Tibial artery (tissue), 4 donors: Measurements from ENCODE around the gene P3H1.

Experiments
- DNase-seq, 2 donors: peaks; one replicate each; pipeline ENCODE4 v3.0.0-alpha.2; 2019
- H3K27ac ChIP-seq, 2 donors: fragments of 200-600 bp; sonication (generic) in 1 of 2; 1 replicate in 1 of 2; 2 replicates in 1 of 2; pipeline ENCODE4 v1.5.1; 2018 to 2019; ENCODE audit warnings: mild to moderate bottlenecking in 1 of 2
- H3K27me3 ChIP-seq, 2 donors: fragments of 200-600 bp; sonication (generic) in 1 of 2; one replicate each; pipeline versions ENCODE4 v1.5.1 to v1.6.0; 2016 to 2019
- H3K36me3 ChIP-seq, 3 donors: fragments of 200-600 bp; sonication (generic) in 2 of 3; one replicate each; pipeline ENCODE4 v1.5.1; 2016 to 2019; ENCODE audit warnings: mild to moderate bottlenecking in 2 of 3
- H3K4me1 ChIP-seq, 4 donors: fragments of 200-600 bp; sonication (generic) in 2 of 4; 1 replicate in 3 of 4; 2 replicates in 1 of 4; pipeline ENCODE4 v1.5.1; 2016 to 2019
- H3K4me3 ChIP-seq, 2 donors: fragments of 200-600 bp; sonication (generic) in 1 of 2; 1 replicate in 1 of 2; 2 replicates in 1 of 2; pipeline ENCODE4 v1.5.1; 2018 to 2019; ENCODE audit warnings: mild to moderate bottlenecking in 2 of 2
- H3K9me3 ChIP-seq, 3 donors: fragments of 200-600 bp; sonication (generic) in 1 of 3; one replicate each; pipeline ENCODE4 v1.5.1; 2016 to 2019
- intact Hi-C: fragments of 100-400 bp; cut with DNase I; formaldehyde crosslinking; loops from one replicate; pipeline ENCODE4 v1.15.0; 2023; ENCODE audit warnings: low total_unique reads
- TF ChIP-seq, protein P1 (sequence below), 2 experiments: fragments of 200-600 bp in 1 of 2; fragments of 450-650 bp in 1 of 2; IDR thresholded peaks; one replicate each; pipeline ENCODE4 v1.5.1; 2017 to 2019; ENCODE audit warnings: antibody characterized with exemption in 2 of 2, mild to moderate bottlenecking in 1 of 2, moderate library complexity in 1 of 2

P3H1 gene

DNA sequence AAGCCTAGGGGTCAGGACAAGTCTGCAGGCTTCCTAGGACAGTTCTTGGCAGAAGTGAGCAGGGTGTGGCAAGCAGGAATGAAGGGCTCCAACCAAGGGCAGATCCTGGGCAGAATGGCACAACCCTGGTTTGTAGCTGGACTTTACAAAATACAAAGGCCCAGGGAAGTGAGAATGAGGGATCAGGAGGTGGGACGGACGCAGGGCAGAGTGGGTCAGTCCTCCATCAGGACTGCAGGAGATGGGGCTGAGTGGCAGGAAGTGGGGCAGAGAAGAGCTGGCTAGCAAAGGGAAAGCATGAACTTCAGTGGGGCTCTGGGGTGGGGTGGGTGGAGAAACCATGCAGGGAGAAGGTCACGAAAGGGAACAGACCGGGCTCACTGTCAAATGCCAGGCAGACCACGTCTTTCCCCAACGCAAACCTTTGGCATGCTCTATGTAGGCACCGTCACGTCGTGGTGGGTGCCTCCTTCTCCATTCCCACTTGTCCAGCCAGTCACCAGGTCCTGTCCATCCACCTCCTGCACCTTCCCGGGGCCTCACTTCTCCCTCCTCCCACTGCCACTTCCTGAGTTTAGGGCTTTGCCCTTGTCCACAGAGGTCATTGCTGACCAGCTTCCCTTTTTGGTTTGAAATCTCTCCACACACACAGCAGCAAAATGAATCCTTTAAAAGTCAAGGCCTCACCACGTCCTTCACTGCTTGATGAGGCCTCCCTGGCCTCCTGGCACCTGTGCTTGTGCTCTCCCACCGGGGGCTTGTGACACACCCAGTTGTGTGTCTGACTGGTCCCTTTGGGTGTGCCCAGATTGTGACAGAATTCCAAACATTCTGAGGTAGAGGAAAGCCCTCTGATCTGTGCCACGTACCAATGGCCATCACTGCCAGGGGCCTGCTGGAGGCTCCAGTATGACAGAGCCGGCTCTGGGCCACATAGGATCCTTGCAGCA lies 18.1 kb downstream of the P3H1 start:
- Histone ChIP-seq H3K27ac (no peak overlapping the region), H3K4me1 (no peaks in the 10 kb centered on the region), H3K4me3 (no peak overlapping the region), H3K27me3 (no peaks in the 10 kb centered on the region), H3K9me3 (no peaks in the 10 kb centered on the region), H3K36me3 (peaks cover 44 to 81% (median 68%) of the 10 kb centered on the region in 3 donors)
- intact Hi-C loops, result loop anchor here (10.0 kb wide), 1 partner anchor 164 kb away; no protein-coding TSS in a partner anchor
- TF ChIP-seq, protein P1, sequence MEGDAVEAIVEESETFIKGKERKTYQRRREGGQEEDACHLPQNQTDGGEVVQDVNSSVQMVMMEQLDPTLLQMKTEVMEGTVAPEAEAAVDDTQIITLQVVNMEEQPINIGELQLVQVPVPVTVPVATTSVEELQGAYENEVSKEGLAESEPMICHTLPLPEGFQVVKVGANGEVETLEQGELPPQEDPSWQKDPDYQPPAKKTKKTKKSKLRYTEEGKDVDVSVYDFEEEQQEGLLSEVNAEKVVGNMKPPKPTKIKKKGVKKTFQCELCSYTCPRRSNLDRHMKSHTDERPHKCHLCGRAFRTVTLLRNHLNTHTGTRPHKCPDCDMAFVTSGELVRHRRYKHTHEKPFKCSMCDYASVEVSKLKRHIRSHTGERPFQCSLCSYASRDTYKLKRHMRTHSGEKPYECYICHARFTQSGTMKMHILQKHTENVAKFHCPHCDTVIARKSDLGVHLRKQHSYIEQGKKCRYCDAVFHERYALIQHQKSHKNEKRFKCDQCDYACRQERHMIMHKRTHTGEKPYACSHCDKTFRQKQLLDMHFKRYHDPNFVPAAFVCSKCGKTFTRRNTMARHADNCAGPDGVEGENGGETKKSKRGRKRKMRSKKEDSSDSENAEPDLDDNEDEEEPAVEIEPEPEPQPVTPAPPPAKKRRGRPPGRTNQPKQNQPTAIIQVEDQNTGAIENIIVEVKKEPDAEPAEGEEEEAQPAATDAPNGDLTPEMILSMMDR (IDR thresholded peaks at IDR 0.05), result no peak
- no peak for DNase-seq

- peaks cover 37 to 75% (median 61%) of the 10 kb centered on the region in 3 donors for H3K36me3 ChIP-seq
- no peak for DNase-seq
These were observed 18.8 kb downstream of the P3H1 start for GRCh38 chr1:42748021-42748420.

GRCh38 chr1:42747125-42747524 lies 19.7 kb downstream of the P3H1 start:
- Histone ChIP-seq H3K27me3 (no peaks in the 10 kb centered on the region), H3K4me3 (no peak overlapping the region), H3K27ac (no peak overlapping the region), H3K36me3 (peaks cover 28 to 66% (median 52%) of the 10 kb centered on the region in 3 donors), H3K4me1 (no peaks in the 10 kb centered on the region), H3K9me3 (no peaks in the 10 kb centered on the region)
- intact Hi-C loops, result loop anchor here (10.0 kb wide), 1 partner anchor 162 kb away; no protein-coding TSS in a partner anchor
- TF ChIP-seq, protein P1 (IDR thresholded peaks at IDR 0.05), result peak; percentile 29 to 49
- DNase-seq, result no peak

More at GRCh38 chr1:42748021-42748420, 18.8 kb downstream of the P3H1 start:
- H3K27ac ChIP-seq, result no peak overlapping the region
- no peaks in the 10 kb centered on the region for H3K4me1 ChIP-seq
- intact Hi-C loops, result loop anchor here (10.0 kb wide), 1 partner anchor 163 kb away; no protein-coding TSS in a partner anchor
- no peaks in the 10 kb centered on the region for H3K9me3 ChIP-seq
- no peaks in the 10 kb centered on the region for H3K27me3 ChIP-seq
- H3K4me3 ChIP-seq, result no peak overlapping the region
- TF ChIP-seq, protein P1 (IDR thresholded peaks at IDR 0.05), result no peak

- intact Hi-C loops, result loop anchor here (10.0 kb wide), 1 partner anchor 162 kb away; no protein-coding TSS in a partner anchor
- H3K27me3 ChIP-seq, result no peaks in the 10 kb centered on the region
- no peaks in the 10 kb centered on the region for H3K4me1 ChIP-seq
- no peak for DNase-seq
- no peak overlapping the region for H3K27ac ChIP-seq
- H3K36me3 ChIP-seq, result peaks cover 22 to 60% (median 46%) of the 10 kb centered on the region in 3 donors
- no peak overlapping the region for H3K4me3 ChIP-seq
- TF ChIP-seq, protein P1 (IDR thresholded peaks at IDR 0.05), result no peak
- H3K9me3 ChIP-seq, result no peaks in the 10 kb centered on the region
These were observed 20.3 kb downstream of the P3H1 start for GRCh38 chr1:42746436-42747105.

DNA sequence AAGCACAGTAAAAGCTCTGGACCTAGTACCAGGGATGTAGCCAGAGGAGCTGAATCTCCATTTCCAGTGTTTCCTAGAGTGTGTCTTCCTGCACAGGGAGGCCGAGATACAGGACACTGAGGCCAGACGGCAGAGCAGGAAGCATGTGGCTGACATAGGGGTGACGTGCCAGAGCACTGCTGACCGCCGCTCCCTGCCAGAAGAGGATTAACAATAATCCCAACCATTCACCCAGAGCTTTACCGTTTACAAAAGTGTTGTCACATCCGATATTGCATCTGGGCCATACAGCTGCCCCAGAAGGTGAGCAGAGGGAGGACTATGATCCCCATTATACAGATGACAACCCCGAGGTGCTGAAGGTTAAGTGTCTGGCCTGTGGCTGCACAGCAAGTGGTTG lies 21.0 kb downstream of the P3H1 start:
- no peak for DNase-seq
- Histone ChIP-seq H3K27me3 (no peaks in the 10 kb centered on the region), H3K27ac (no peak overlapping the region), H3K4me3 (no peak overlapping the region), H3K36me3 (peaks cover 20 to 59% (median 46%) of the 10 kb centered on the region in 3 donors), H3K4me1 (no peaks in the 10 kb centered on the region), H3K9me3 (no peaks in the 10 kb centered on the region)
- TF ChIP-seq, protein P1 (IDR thresholded peaks at IDR 0.05), result no peak
- intact Hi-C loops, result loop anchor here (10.0 kb wide), 1 partner anchor 161 kb away; no protein-coding TSS in a partner anchor
